Measurements from ENCODE around the gene ENPP7.

The ENPP7 gene

DNA sequence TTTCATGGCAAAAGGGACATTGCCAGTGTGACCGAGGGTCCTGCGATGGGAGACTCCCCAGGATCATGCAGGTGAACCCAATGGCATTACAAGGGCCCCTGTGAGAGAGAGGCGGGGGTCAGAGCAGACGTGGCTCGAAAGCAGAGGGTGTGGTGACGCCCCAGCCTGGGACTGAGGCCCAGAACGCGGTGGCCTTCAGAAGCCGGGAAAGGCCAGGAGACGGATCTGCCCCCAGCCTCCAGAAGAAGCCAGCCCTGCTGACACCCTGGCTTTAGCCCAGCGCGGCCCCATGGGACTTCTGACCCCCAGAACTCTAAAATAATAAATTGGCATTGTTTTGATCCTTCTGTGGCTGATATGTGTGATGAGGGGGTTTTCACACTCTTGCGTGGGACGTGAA, 17.4 kb upstream of the ENPP7 start:
- TF ChIP-seq, protein P1, sequence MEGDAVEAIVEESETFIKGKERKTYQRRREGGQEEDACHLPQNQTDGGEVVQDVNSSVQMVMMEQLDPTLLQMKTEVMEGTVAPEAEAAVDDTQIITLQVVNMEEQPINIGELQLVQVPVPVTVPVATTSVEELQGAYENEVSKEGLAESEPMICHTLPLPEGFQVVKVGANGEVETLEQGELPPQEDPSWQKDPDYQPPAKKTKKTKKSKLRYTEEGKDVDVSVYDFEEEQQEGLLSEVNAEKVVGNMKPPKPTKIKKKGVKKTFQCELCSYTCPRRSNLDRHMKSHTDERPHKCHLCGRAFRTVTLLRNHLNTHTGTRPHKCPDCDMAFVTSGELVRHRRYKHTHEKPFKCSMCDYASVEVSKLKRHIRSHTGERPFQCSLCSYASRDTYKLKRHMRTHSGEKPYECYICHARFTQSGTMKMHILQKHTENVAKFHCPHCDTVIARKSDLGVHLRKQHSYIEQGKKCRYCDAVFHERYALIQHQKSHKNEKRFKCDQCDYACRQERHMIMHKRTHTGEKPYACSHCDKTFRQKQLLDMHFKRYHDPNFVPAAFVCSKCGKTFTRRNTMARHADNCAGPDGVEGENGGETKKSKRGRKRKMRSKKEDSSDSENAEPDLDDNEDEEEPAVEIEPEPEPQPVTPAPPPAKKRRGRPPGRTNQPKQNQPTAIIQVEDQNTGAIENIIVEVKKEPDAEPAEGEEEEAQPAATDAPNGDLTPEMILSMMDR (IDR thresholded peaks at IDR 0.05; ENCODE audit: borderline replicate concordance, insufficient read depth, low read depth, low read length): no peak
- H3K4me3 ChIP-seq (ENCODE audit: low read depth, low read length): no peak overlapping the region

DNA sequence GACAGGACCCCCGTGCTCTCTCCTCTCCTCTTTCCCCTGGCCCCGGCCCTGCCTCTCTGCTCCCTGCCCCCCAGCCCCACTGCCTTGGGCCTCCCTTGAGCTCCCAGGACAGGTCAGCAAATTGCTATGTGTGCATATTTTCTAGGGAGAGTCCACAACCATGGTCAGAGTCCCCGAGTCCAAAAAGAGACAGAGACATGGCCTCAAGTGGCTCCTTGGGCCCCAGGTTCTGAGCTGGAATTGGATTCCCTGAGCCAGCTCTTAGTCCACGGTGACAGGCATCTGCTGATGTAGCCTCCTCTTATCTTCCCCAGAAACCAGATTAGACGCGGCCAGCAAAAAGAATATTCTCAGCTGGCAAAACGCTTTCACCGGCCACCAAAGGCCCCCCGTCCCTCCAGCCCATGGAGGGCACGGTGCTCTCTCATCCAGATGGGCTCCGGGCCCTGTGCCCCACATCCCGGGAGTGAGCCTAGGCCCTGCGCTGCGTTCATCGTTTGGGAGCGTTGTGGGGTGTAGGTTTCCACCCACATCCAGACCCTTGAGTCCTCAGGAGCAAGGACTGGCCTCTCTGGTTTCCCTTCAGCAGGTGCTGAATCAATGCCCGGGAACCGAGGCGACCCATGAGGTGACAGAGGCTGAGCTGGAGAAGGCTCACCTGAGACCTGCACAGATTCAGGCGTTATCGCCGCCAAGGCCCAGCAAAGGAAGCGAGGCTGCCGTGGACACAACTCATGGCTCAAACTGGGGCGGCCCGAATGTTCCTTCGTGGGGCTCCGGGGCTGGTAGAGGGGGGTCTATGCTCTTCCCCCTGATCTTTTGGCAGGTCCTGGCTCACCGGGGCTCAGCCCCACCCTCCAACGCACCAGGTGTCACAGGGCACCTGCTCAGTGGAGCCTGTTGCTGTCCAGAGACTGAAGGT, 16.3 kb upstream of the ENPP7 start:
- H3K4me3 ChIP-seq (ENCODE audit: low read depth, low read length): no peak overlapping the region
- TF ChIP-seq, protein P1 (IDR thresholded peaks at IDR 0.05; ENCODE audit: borderline replicate concordance, insufficient read depth, low read depth, low read length): no peak

DNA sequence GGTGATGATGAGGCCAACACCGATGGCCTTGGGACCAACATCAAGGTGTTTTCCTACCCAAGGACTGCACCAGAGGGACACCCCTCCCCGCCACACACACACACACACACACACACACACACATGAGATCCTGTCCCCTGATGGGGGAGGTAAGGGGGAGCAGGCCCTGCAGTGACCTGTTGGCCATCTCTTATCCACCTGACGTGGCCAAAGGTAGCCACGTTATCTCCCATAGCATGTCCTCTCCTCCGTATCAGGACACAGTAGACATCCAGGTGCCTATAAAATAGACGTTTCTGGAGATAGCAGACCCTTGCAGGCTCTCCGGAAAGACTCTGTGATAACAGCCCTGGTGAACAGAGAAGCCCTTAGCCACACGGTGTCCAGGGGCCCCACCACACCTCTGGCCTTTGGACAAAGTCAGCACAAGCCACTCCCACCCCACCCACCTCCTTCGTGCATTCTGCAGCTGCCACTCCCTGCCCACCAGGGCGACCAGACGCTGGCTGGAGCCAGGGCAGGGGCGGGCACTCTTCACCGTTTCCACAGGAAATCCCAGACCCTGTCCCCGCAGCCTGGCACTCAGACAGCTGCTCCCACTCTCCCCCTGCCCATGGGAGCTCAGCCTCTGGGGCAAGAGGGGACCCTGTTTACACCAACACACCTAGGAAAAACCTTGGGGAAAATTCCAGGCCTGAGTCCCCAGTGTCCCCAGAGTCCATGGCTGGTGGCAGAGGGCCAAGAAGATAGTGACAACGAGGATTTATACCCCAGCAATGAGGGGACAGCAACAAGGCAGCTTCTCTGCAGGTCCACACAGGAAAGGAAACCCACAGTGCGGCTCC, 15.4 kb upstream of the ENPP7 start:
- TF ChIP-seq, protein P1 (IDR thresholded peaks at IDR 0.05; ENCODE audit: borderline replicate concordance, insufficient read depth, low read depth, low read length): no peak
- H3K4me3 ChIP-seq (ENCODE audit: low read depth, low read length): no peak overlapping the region

DNA sequence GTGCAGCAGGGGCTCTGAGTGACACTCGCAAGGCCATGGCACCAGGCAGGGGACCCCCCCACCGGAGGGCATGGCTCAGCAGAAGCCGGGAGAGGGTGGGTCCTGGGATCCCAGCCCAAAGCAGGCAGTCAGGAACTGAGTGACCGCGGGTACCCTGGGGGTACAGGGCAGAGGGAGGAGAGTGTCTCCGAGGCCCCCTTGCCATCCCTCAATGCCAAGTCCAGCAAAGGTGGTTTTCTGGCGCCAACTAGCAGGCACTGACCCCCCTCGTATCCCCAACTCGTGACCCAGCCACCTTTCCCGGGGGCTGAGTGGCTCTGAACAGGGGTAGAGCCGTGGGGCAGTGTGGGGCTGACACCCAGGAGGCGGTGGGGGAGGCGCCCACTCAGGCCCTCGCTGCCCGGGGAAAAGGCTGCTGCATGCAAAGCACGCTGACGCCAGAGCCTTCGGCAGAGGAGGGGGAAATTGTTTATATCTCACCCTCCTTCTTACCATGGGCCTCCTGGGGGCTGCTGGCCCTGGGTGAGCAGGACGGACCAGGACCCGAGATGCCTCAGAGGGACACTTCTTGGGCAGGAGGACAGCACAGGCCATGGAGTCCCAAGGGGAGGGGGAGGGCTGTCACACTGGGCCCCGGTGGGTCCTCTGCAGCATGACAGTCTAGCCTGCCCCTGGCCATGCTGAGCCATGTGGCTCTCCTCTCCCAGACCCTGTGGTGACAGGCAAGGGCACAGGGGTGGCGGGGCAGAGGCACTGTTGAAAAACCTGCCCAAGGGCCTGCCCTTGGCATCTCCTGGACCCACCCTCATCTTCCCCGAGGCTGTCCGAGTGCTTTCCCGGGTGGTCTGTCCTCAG, 14.6 kb upstream of the ENPP7 start:
- no peak overlapping the region for H3K4me3 ChIP-seq (ENCODE audit: low read depth, low read length)
- TF ChIP-seq, protein P1 (IDR thresholded peaks at IDR 0.05; ENCODE audit: borderline replicate concordance, insufficient read depth, low read depth, low read length): no peak

DNA sequence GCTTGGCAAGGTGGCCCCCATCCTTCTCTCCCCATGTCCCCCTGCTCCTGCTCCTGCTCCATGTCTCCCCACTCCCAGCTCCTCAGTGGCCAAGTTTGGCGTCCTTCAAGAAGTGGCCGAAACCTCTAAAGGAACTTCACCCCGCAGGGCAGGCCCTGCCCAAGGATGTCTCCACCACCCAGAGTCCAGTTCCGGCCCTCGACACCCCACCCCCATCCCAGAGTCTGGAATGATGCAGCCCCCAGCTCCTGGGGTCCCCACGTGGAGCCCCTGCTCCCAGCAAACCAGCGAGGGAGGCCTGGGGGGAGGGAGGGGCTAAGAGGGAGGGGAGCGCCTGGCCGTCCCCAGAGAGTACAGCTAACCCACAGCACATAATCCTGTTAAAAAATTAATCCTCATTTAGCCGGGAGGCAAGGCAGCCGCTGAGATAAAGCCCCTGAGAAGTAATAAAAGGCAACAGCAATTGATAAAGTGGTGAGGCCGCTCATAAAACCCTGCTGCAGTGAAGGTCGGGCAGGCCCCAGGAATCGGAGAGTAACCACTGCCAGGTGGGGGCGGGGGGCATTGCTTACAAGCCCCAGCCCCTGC, 9.9 kb upstream of the ENPP7 start:
- H3K4me3 ChIP-seq (ENCODE audit: low read depth, low read length): no peak overlapping the region
- TF ChIP-seq, protein P1 (IDR thresholded peaks at IDR 0.05; ENCODE audit: borderline replicate concordance, insufficient read depth, low read depth, low read length): no peak

DNA sequence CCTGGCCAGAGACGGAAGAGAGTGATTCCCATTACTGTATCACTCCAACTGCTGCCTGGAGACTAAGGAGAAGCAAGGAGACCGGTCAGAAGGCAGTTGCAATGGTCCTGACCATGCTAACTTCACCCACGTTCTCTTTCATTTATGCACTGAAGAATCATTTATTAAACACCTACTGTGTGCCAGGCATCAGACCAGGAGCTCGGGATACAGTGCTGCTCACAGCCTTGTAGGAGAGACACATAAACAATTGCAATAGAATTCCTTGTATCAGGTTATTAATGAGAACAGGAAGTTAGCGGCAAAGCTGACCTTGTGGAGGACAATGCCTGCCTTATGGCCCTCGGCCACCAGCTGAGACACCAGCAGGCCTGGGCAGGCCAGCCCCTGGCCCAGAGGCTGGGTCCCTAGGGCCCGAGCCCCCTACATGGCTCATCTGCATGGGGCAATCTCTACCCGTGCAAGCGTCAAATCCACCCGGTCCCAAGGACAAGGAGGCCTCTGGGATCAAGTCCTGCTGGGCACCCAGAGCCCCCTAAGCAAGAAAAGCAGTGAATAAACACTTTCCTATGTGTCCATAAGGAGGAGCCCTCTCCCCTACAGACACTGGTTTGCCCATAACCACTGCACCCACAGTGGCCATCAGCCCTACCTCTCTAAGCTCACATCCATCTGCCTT, 8.6 kb upstream of the ENPP7 start:
- H3K4me3 ChIP-seq (ENCODE audit: low read depth, low read length): no peak overlapping the region
- TF ChIP-seq, protein P1 (IDR thresholded peaks at IDR 0.05; ENCODE audit: borderline replicate concordance, insufficient read depth, low read depth, low read length): no peak
